Neural progenitor cell (in vitro differentiated cells): ENCODE data around the gene TECTB. TPM values are rescaled to one million over a fixed set of nuclear protein-coding genes. Genes with fewer than 3 reads are reported as not detected.

Experiments used
- DNase-seq: peaks from one replicate; pipeline ENCODE4 v3.0.0-alpha.2; 2016; ENCODE audit warnings: low spot score
- H2AFZ ChIP-seq: fragments of 200-600 bp; sonication (generic); replicated peaks from 2 replicates; pipeline ENCODE4 v1.6.1; 2016; ENCODE audit warnings: antibody characterized with exemption
- H3F3A ChIP-seq: fragments of 200-600 bp; sonication (generic); 2 replicates; pipeline ENCODE4 v1.6.1; 2016; ENCODE audit warnings: antibody characterized with exemption, low read depth
- H3K27ac ChIP-seq: fragments of 200-600 bp; sonication (generic); 2 replicates; pipeline ENCODE4 v1.5.1; 2016; ENCODE audit warnings: mild to moderate bottlenecking
- H3K27me3 ChIP-seq: fragments of 200-600 bp; sonication (generic); 2 replicates; pipeline ENCODE4 v1.6.1; 2016; ENCODE audit warnings: mild to moderate bottlenecking, moderate library complexity
- H3K36me3 ChIP-seq: fragments of 200-600 bp; sonication (generic); 2 replicates; pipeline ENCODE4 v1.5.1; 2016
- H3K4me1 ChIP-seq: fragments of 200-600 bp; sonication (generic); 2 replicates; pipeline ENCODE4 v1.6.1; 2016; ENCODE audit warnings: mixed run types
- H3K4me2 ChIP-seq: fragments of 200-600 bp; sonication (generic); 2 replicates; pipeline ENCODE4 v1.6.1; 2016
- H3K4me3 ChIP-seq: fragments of 200-600 bp; sonication (generic); 2 replicates; pipeline ENCODE4 v1.5.1; 2016
- H3K79me2 ChIP-seq: fragments of 200-600 bp; sonication (generic); 2 replicates; pipeline ENCODE4 v1.6.1; 2016; ENCODE audit warnings: low read depth
- H3K9ac ChIP-seq: fragments of 200-600 bp; sonication (generic); 2 replicates; pipeline ENCODE4 v1.6.1; 2016
- H3K9me3 ChIP-seq: fragments of 200-600 bp; sonication (generic); 2 replicates; pipeline ENCODE4 v1.5.1; 2016; ENCODE audit warnings: low read depth
- H4K20me1 ChIP-seq: fragments of 200-600 bp; sonication (generic); 2 replicates; pipeline ENCODE4 v1.6.1; 2016; ENCODE audit warnings: low read depth
- H3K27ac Mint-ChIP-seq: 3 replicates; pipeline ENCODE4 v1.8.0; 2021; ENCODE audit warnings: mixed read lengths
- H3K27me3 Mint-ChIP-seq: 2 replicates; pipeline ENCODE4 v1.8.0; 2022; ENCODE audit warnings: low read depth, mild to moderate bottlenecking, inconsistent platforms, moderate library complexity, mixed read lengths; ENCODE audit not compliant: insufficient read depth
- H3K36me3 Mint-ChIP-seq: 3 replicates; pipeline ENCODE4 v1.8.0; 2021; ENCODE audit warnings: mixed read lengths
- H3K4me1 Mint-ChIP-seq: 3 replicates; pipeline ENCODE4 v1.8.0; 2021; ENCODE audit warnings: mixed read lengths
- H3K4me3 Mint-ChIP-seq: 3 replicates; pipeline ENCODE4 v1.8.0; 2021; ENCODE audit warnings: mild to moderate bottlenecking, moderate library complexity, mixed read lengths
- H3K9me3 Mint-ChIP-seq: 3 replicates; pipeline ENCODE4 v1.8.0; 2020; ENCODE audit warnings: mixed read lengths
- CTCF ChIP-seq: fragments of 200-600 bp; sonication (generic); IDR thresholded peaks from 2 replicates; pipeline ENCODE4 v1.5.1; 2017; ENCODE audit warnings: antibody characterized with exemption, mild to moderate bottlenecking
- EZH2 ChIP-seq: fragments of 200-600 bp; sonication (generic); IDR thresholded peaks from 2 replicates; pipeline ENCODE4 v1.6.1; 2017; ENCODE audit warnings: antibody characterized with exemption, mild to moderate bottlenecking, moderate library complexity
- EZH2phosphoT487 ChIP-seq: fragments of 200-600 bp; sonication (generic); IDR thresholded peaks from 2 replicates; pipeline ENCODE4 v1.6.1; 2017; ENCODE audit warnings: antibody characterized with exemption
- total RNA-seq: library from RNA; depleted of rRNA; stranded (reverse); fragments of >200 nt; gene quantifications from 2 replicates; pipeline ENCODE4 v1.2.3, GENCODE V29; 2015; ENCODE audit warnings: low replicate concordance

TECTB gene
- total RNA-seq, 1 donor from 2014 or later = not detected

GRCh38 chr10:112286837-112287818 lies 3.9 kb downstream of the TECTB start:
- H3K27ac ChIP-seq = no peak overlapping the region
- TF ChIP-seq EZH2 (no peak), CTCF (no peak), EZH2phosphoT487 (no peak)
- no peak overlapping the region for H3K27ac Mint-ChIP-seq
- H3K79me2 ChIP-seq = no peaks in the 10 kb centered on the region
- peak overlapping the region; percentile 19 for H3K4me2 ChIP-seq
- H3K27me3 Mint-ChIP-seq = peaks cover 2% of the 10 kb centered on the region
- no peaks in the 10 kb centered on the region for H3K9me3 ChIP-seq
- no peak for DNase-seq
- H2AFZ ChIP-seq = no peak overlapping the region
- H3F3A ChIP-seq = peaks cover 23% of the 10 kb centered on the region
- peaks cover 19% of the 10 kb centered on the region for H3K4me1 Mint-ChIP-seq
- H3K4me3 ChIP-seq = no peak overlapping the region
- no peak overlapping the region for H3K4me3 Mint-ChIP-seq
- no peak overlapping the region for H3K9ac ChIP-seq
- H3K9me3 Mint-ChIP-seq = no peaks in the 10 kb centered on the region
- H3K27me3 ChIP-seq = no peaks in the 10 kb centered on the region
- H3K36me3 Mint-ChIP-seq = no peaks in the 10 kb centered on the region
- H3K36me3 ChIP-seq = no peaks in the 10 kb centered on the region
- no peaks in the 10 kb centered on the region for H4K20me1 ChIP-seq
- H3K4me1 ChIP-seq = peaks cover 24% of the 10 kb centered on the region

GRCh38 chr10:112287844-112288243 lies 4.6 kb downstream of the TECTB start:
- peaks cover 2% of the 10 kb centered on the region for H3K27me3 Mint-ChIP-seq
- Histone ChIP-seq H3K4me1 (peaks cover 24% of the 10 kb centered on the region), H3K27me3 (no peaks in the 10 kb centered on the region), H3K27ac (peak overlapping the region; percentile 79), H3K9ac (no peak overlapping the region), H3K4me3 (no peak overlapping the region), H3K9me3 (no peaks in the 10 kb centered on the region), H4K20me1 (no peaks in the 10 kb centered on the region), H3K4me2 (peak overlapping the region; percentile 19), H3K36me3 (no peaks in the 10 kb centered on the region), H2AFZ (no peak overlapping the region), H3F3A (peaks cover 25% of the 10 kb centered on the region), H3K79me2 (no peaks in the 10 kb centered on the region)
- peaks cover 22% of the 10 kb centered on the region for H3K4me1 Mint-ChIP-seq
- H3K4me3 Mint-ChIP-seq = no peak overlapping the region
- H3K27ac Mint-ChIP-seq = peak overlapping the region; percentile 37
- H3K36me3 Mint-ChIP-seq = no peaks in the 10 kb centered on the region
- TF ChIP-seq CTCF (no peak), EZH2 (no peak), EZH2phosphoT487 (no peak)
- H3K9me3 Mint-ChIP-seq = no peaks in the 10 kb centered on the region
- no peak for DNase-seq

GRCh38 chr10:112288486-112288885 lies 5.3 kb downstream of the TECTB start:
- H3K4me3 Mint-ChIP-seq = no peak overlapping the region

More at GRCh38 chr10:112288486-112288885, 5.3 kb downstream of the TECTB start:
- H3K36me3 ChIP-seq = no peaks in the 10 kb centered on the region
- H3F3A ChIP-seq = peaks cover 25% of the 10 kb centered on the region
- Mint-ChIP-seq H3K36me3 (no peaks in the 10 kb centered on the region), H3K9me3 (no peaks in the 10 kb centered on the region), H3K27ac (peak overlapping the region; percentile 83), H3K4me1 (peaks cover 22% of the 10 kb centered on the region), H3K27me3 (peaks cover 3% of the 10 kb centered on the region)
- H3K4me3 ChIP-seq = peak overlapping the region; percentile 2
- H3K4me1 ChIP-seq = peaks cover 24% of the 10 kb centered on the region
- H4K20me1 ChIP-seq = no peaks in the 10 kb centered on the region
- no peaks in the 10 kb centered on the region for H3K27me3 ChIP-seq
- TF ChIP-seq EZH2phosphoT487 = no peak
- no peak for TF ChIP-seq CTCF
- TF ChIP-seq EZH2 = no peak
- H3K4me2 ChIP-seq = peak overlapping the region; percentile 19
- H3K27ac ChIP-seq = peak overlapping the region; percentile 79
- peak; percentile 75 for DNase-seq
- no peak overlapping the region for H3K9ac ChIP-seq
- no peaks in the 10 kb centered on the region for H3K9me3 ChIP-seq
- no peak overlapping the region for H2AFZ ChIP-seq
- H3K79me2 ChIP-seq = no peaks in the 10 kb centered on the region
